Body of pancreas (tissue), 4 donors: Measurements from ENCODE around the gene FLACC1. TPM values are rescaled to one million over a fixed set of nuclear protein-coding genes. Genes with fewer than 3 reads are reported as not detected.

ENCODE experiments used
- ATAC-seq: fragments of 150-250 bp; one replicate; pipeline ENCODE4 v1.9.1; 2016
- DNase-seq, 4 donors: peaks; one replicate each; pipeline ENCODE4 v3.0.0-alpha.2; 2019
- H3K27ac ChIP-seq, 4 donors: fragments of 200-600 bp; sonication (generic); 1 replicate in 3 of 4; 2 replicates in 1 of 4; pipeline versions ENCODE4 v1.5.1 to v1.6.1; 2016 to 2019; ENCODE audit warnings: mild to moderate bottlenecking in 1 of 4, mixed read lengths in 1 of 4, moderate library complexity in 1 of 4
- H3K27me3 ChIP-seq, 2 donors: fragments of 200-600 bp; sonication (generic); one replicate each; pipeline ENCODE4 v1.6.0; 2016; ENCODE audit warnings: mild to moderate bottlenecking in 1 of 2
- H3K36me3 ChIP-seq, 2 donors: fragments of 200-600 bp; sonication (generic); replicated peaks in 1 of 2; 2 replicates each; pipeline ENCODE4 v1.5.1; 2016; ENCODE audit warnings: low read depth in 2 of 2; ENCODE audit not compliant: insufficient read depth in 1 of 2
- H3K4me1 ChIP-seq: fragments of 200-600 bp; sonication (generic); one replicate; pipeline ENCODE4 v1.6.0; 2016
- H3K4me3 ChIP-seq, 2 donors: fragments of 200-600 bp; sonication (generic); 1 replicate in 1 of 2; 2 replicates in 1 of 2; pipeline ENCODE4 v1.5.1; 2016 to 2019
- H3K9me3 ChIP-seq, 3 donors: fragments of 200-600 bp; sonication (generic); 1 replicate in 2 of 3; 2 replicates in 1 of 3; pipeline ENCODE4 v1.5.1; 2016
- CTCF ChIP-seq, 7 experiments: fragments of 450-650 bp in 4 of 7; fragments of 200-600 bp in 3 of 7; sonication (generic) in 3 of 7; IDR thresholded peaks; one replicate each; pipeline ENCODE4 v1.5.1; 2016 to 2019; ENCODE audit warnings: antibody characterized with exemption in 7 of 7
- POLR2A ChIP-seq, 3 donors: fragments of 450-650 bp; IDR thresholded peaks; one replicate each; pipeline ENCODE4 v1.6.1; 2016; ENCODE audit warnings: antibody characterized with exemption in 3 of 3, mild to moderate bottlenecking in 2 of 3
- WGBS, 2 donors: methylation state at CpG; one replicate each; pipeline ENCODE4 v1.1.5; 2017; 5-methylcytosine and 5-hydroxymethylcytosine counted together
- intact Hi-C: fragments of 100-400 bp; cut with DNase I; formaldehyde crosslinking; loops from one replicate; pipeline ENCODE4 v1.15.1; 2023
- total RNA-seq, 2 donors: library from RNA; depleted of rRNA; stranded (reverse); fragments of >200 nt; gene quantifications; one replicate each; pipeline ENCODE4 v1.1.0, GENCODE V29; 2016

Gene FLACC1
- total RNA-seq, 2 donors from 2014 or later = 0.78 to 2.3 TPM

GRCh38 chr2:201358684-201359083, 1.5 kb upstream of the FLACC1 start:
- WGBS, 2 donors = 88 to 96% methylated on average over 7 of the region's 7 CpGs
- Histone ChIP-seq H3K27ac (no peak overlapping the region), H3K4me3 (no peak overlapping the region), H3K27me3 (no peaks in the 10 kb centered on the region), H3K4me1 (peaks cover 7% of the 10 kb centered on the region), H3K36me3 (no peaks in the 10 kb centered on the region), H3K9me3 (no peaks in the 10 kb centered on the region)
- no peak for TF ChIP-seq POLR2A (IDR thresholded peaks at IDR 0.05)
- no peak for TF ChIP-seq CTCF (IDR thresholded peaks at IDR 0.05)
- DNase-seq (no peak), ATAC-seq (no peak)
- intact Hi-C loops = loop anchor here (10.0 kb wide), 1 partner anchor 114 kb away; no protein-coding TSS in a partner anchor

DNA sequence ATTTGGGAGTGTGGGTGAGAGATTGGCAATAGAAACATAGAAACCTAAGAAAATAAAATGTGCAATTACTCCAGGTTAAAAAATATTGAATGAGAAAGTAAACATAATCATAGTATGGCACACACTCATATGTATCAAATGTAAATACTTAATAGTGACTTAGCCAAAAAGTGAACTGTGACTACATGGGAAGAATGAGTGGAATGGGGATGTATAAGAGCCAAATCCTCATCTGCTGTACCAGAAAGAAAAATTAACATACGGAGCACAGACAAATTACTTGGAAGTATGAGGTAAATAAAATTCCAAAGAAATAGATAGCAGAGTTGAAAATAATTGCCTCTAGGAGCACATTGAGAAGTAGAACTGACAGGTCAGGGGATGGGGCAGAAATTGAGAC, 4.0 kb downstream of the FLACC1 start:
- DNase-seq = no peak
- peaks cover 7% of the 10 kb centered on the region for H3K4me1 ChIP-seq
- no peak overlapping the region for H3K4me3 ChIP-seq
- no peak for ATAC-seq
- H3K9me3 ChIP-seq = no peaks in the 10 kb centered on the region
- no peak overlapping the region for H3K27ac ChIP-seq
- TF ChIP-seq CTCF (IDR thresholded peaks at IDR 0.05) (no peak), POLR2A (IDR thresholded peaks at IDR 0.05) (no peak)
- WGBS, 2 donors = 85 to 89% methylated on average over 1 of the region's 1 CpG
- H3K36me3 ChIP-seq = no peaks in the 10 kb centered on the region
- no peaks in the 10 kb centered on the region for H3K27me3 ChIP-seq
- intact Hi-C loops = loop anchor here (10.0 kb wide), 1 partner anchor 108 kb away; no protein-coding TSS in a partner anchor

- Histone ChIP-seq H3K4me3 (no peak overlapping the region), H3K27me3 (no peaks in the 10 kb centered on the region), H3K9me3 (no peaks in the 10 kb centered on the region), H3K4me1 (no peaks in the 10 kb centered on the region), H3K36me3 (no peaks in the 10 kb centered on the region), H3K27ac (no peak overlapping the region)
- ATAC-seq = no peak
- DNase-seq = no peak
- TF ChIP-seq CTCF (IDR thresholded peaks at IDR 0.05) = no peak
- TF ChIP-seq POLR2A (IDR thresholded peaks at IDR 0.05) = no peak
- intact Hi-C loops = loop anchor here (10.0 kb wide), 1 partner anchor 106 kb away; no protein-coding TSS in a partner anchor
- 92% methylated on average over 4 of the region's 4 CpGs; no CpG with 5 or more reads in 1 of the 2 donors for WGBS, 2 donors
Measured at GRCh38 chr2:201350879-201351278, 6.3 kb downstream of the FLACC1 start.

- Histone ChIP-seq H3K27me3 (no peaks in the 10 kb centered on the region), H3K9me3 (no peaks in the 10 kb centered on the region), H3K4me1 (no peaks in the 10 kb centered on the region), H3K36me3 (no peaks in the 10 kb centered on the region), H3K27ac (no peak overlapping the region), H3K4me3 (no peak overlapping the region)
- ATAC-seq (no peak), DNase-seq (no peak)
- 64 to 82% methylated on average over 4 of the region's 4 CpGs for WGBS, 2 donors
- intact Hi-C loops = no loop called here
- TF ChIP-seq CTCF (IDR thresholded peaks at IDR 0.05) (no peak), POLR2A (IDR thresholded peaks at IDR 0.05) (no peak)
Measured at GRCh38 chr2:201349601-201350000, 7.5 kb downstream of the FLACC1 start.

DNA sequence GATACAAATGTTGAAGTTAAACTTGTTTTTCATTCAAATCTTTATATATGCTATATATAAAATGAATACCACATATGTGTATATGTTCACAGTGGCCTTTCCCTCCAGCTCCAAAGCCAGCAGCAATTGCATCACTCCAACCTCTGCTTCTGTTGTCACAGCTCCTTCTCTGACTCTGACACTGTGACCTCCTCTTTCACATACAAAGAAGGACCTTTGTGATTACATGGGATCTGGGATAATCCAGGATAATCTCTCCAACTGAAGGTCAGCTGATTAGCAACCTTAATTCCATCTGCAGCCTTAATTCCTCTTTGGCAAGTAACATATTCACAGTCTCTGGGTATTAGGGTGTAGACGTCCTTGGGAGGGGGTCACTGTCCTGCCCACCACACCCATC, 8.4 kb downstream of the FLACC1 start:
- WGBS, 2 donors = 64 to 81% methylated on average over 1 of the region's 1 CpG
- ATAC-seq = no peak

More for the DNA sequence above, 8.4 kb downstream of the FLACC1 start:
- TF ChIP-seq CTCF (IDR thresholded peaks at IDR 0.05) = no peak
- no peak for TF ChIP-seq POLR2A (IDR thresholded peaks at IDR 0.05)
- Histone ChIP-seq H3K9me3 (no peaks in the 10 kb centered on the region), H3K27me3 (no peaks in the 10 kb centered on the region), H3K27ac (no peak overlapping the region), H3K4me3 (no peak overlapping the region), H3K4me1 (no peaks in the 10 kb centered on the region), H3K36me3 (no peaks in the 10 kb centered on the region)
- DNase-seq = no peak
- intact Hi-C loops = no loop called here
